K562 (cell line): Measurements from ENCODE around the gene HPN. TPM values are rescaled to one million over a fixed set of nuclear protein-coding genes. Genes with fewer than 3 reads are reported as not detected.

Source experiments
- ATAC-seq: fragments of 200-7000 bp; cut with Tn5 transposase; 3 replicates; pipeline ENCODE4 v1.9.1; 2020; ENCODE audit warnings: moderate library complexity
- BruUV-seq: library from RNA; stranded (reverse); fragments of 400-500 nt; replicated peaks from 2 replicates; lab custom pipeline; 2021; lab: Mats Ljungman, UMichigan
- CTCF ChIA-PET: fragments of 300-600 bp; formaldehyde crosslinking; extraction: SDS; loops from one replicate; lab custom pipeline; 2021; ENCODE audit warnings: low intra/inter-chr PET ratio; lab: Yijun Ruan, JAX
- POLR2A ChIA-PET: fragments of 300-600, 350-650 bp; sonication (Branson Sonifier 250); formaldehyde crosslinking; extraction: SDS; loops from one replicate; lab custom pipeline; 2021; ENCODE audit warnings: antibody characterized with exemption, inconsistent platforms; lab: Yijun Ruan, JAX
- DNase-seq, 4 experiments: peaks; one replicate each; pipeline versions ENCODE4 v3.0.0 to v3.0.0-alpha.2; 2011 to 2018; ENCODE audit warnings: low spot score in 3 of 4, mixed read lengths in 3 of 4; ENCODE audit errors: extremely low read depth in 1 of 4
- FAIRE-seq: peaks from 2 replicates; lab custom pipeline; 2011; peaks lifted over from hg19 to GRCh38; lab: Jason Lieb, UNC
- H2AFZ ChIP-seq: 2 replicates; pipeline ENCODE4 v1.6.0; 2011; ENCODE audit warnings: low read depth, low read length, control low read depth, inconsistent platforms
- H3K27ac ChIP-seq: fragments of 200-600 bp; 3 replicates; pipeline ENCODE4 v1.8.0; 2011; ENCODE audit warnings: low read depth, mild to moderate bottlenecking, control low read depth, inconsistent platforms, low read length, moderate library complexity, mixed read lengths; ENCODE audit errors: extremely low read depth
- H3K27me3 ChIP-seq, 2 experiments: fragments of 300-600 bp in 1 of 2; 2 replicates in 1 of 2; 3 replicates in 1 of 2; pipeline versions ENCODE4 v1.6.0 to v1.8.0; 2011; ENCODE audit warnings: inconsistent platforms in 2 of 2, low read length in 2 of 2, mild to moderate bottlenecking in 1 of 2, mixed read lengths in 1 of 2, moderate library complexity in 1 of 2; ENCODE audit not compliant: control insufficient read depth in 2 of 2, insufficient read depth in 2 of 2
- H3K36me3 ChIP-seq: fragments of 300-600 bp; 3 replicates; pipeline ENCODE4 v1.8.0; 2011; ENCODE audit warnings: mild to moderate bottlenecking, low read length, inconsistent platforms; ENCODE audit not compliant: control insufficient read depth, insufficient read depth
- H3K4me1 ChIP-seq, 2 experiments: fragments of 200-600 bp in 1 of 2; replicated peaks in 1 of 2; 2 replicates in 1 of 2; 3 replicates in 1 of 2; pipeline versions ENCODE4 v1.5.1 to v1.8.0; 2011; ENCODE audit warnings: inconsistent platforms in 2 of 2, low read length in 2 of 2, mild to moderate bottlenecking in 1 of 2, mixed read lengths in 1 of 2, moderate library complexity in 1 of 2; ENCODE audit not compliant: control insufficient read depth in 2 of 2, insufficient read depth in 2 of 2
- H3K4me2 ChIP-seq: 2 replicates; pipeline ENCODE4 v1.6.1; 2011; ENCODE audit warnings: low read length, control low read depth, inconsistent platforms, mixed read lengths; ENCODE audit not compliant: insufficient read depth
- H3K4me3 ChIP-seq: fragments of 200-600 bp; sonication (generic), shearing (Covaris generic); 2 replicates; pipeline ENCODE4 v1.5.1; 2016; ENCODE audit warnings: control low read depth, inconsistent platforms
- H3K79me2 ChIP-seq: fragments of 200-600 bp; 3 replicates; pipeline ENCODE4 v1.8.0; 2011; ENCODE audit warnings: low read length, inconsistent platforms; ENCODE audit not compliant: control insufficient read depth, insufficient read depth
- H3K9ac ChIP-seq, 2 experiments: 2 replicates each; pipeline versions ENCODE4 v1.6.0 to v1.6.1; 2011; ENCODE audit warnings: low read depth in 2 of 2, low read length in 2 of 2, control low read depth in 1 of 2, inconsistent platforms in 1 of 2, mild to moderate bottlenecking in 1 of 2, mixed read lengths in 1 of 2; ENCODE audit not compliant: insufficient read depth in 1 of 2
- H3K9me1 ChIP-seq: one replicate; pipeline ENCODE4 v1.6.0; 2011; ENCODE audit warnings: inconsistent platforms, mild to moderate bottlenecking, low read length, moderate library complexity; ENCODE audit not compliant: control insufficient read depth, insufficient read depth
- H3K9me3 ChIP-seq: replicated peaks from 2 replicates; pipeline ENCODE4 v1.5.1; 2011; ENCODE audit warnings: low read depth, low read length, inconsistent platforms; ENCODE audit not compliant: control insufficient read depth, insufficient read depth
- H4K20me1 ChIP-seq: replicated peaks from 2 replicates; pipeline ENCODE4 v1.6.1; 2011; ENCODE audit warnings: low read length, inconsistent platforms, mixed read lengths; ENCODE audit not compliant: control insufficient read depth, insufficient read depth
- ARID1B ChIP-seq: fragments of 450-650 bp; IDR thresholded peaks from 2 replicates; pipeline ENCODE4 v1.6.1; 2016; ENCODE audit warnings: antibody characterized with exemption, mild to moderate bottlenecking, inconsistent platforms
- ATF1 ChIP-seq, 2 experiments: fragments of 450-650 bp in 1 of 2; IDR thresholded peaks; 2 replicates each; pipeline ENCODE4 v1.6.1; 2016; ENCODE audit warnings: missing compliant biosample characterization in 1 of 2, missing genetic modification characterization in 1 of 2
- BRF1 ChIP-seq: IDR thresholded peaks from 3 replicates; pipeline ENCODE4 v1.6.1; 2011; ENCODE audit warnings: borderline replicate concordance, mild to moderate bottlenecking; ENCODE audit not compliant: insufficient read length; ENCODE audit errors: extremely low read depth
- CSDE1 ChIP-seq, 2 experiments: fragments of 450-650 bp; IDR thresholded peaks; 2 replicates each; pipeline ENCODE4 v1.6.1; 2016; ENCODE audit warnings: mild to moderate bottlenecking in 1 of 2
- HDAC2 ChIP-seq: fragments of 450-650 bp; IDR thresholded peaks from 2 replicates; pipeline ENCODE4 v1.6.1; 2016; ENCODE audit warnings: mild to moderate bottlenecking
- MTA2 ChIP-seq: fragments of 450-650 bp; IDR thresholded peaks from 2 replicates; pipeline ENCODE4 v1.6.1; 2016; ENCODE audit warnings: low read depth
- PCBP2 ChIP-seq: fragments of 200-400 bp; formaldehyde crosslinking; IDR thresholded peaks from 2 replicates; pipeline ENCODE4 v1.6.1; 2018; ENCODE audit warnings: low read length, low read depth, mild to moderate bottlenecking, moderate library complexity; ENCODE audit not compliant: poor library complexity, severe bottlenecking
- POLR3G ChIP-seq: IDR thresholded peaks from 2 replicates; pipeline ENCODE4 v1.6.1; 2011; ENCODE audit not compliant: insufficient read length, insufficient replicate concordance; ENCODE audit errors: extremely low read depth
- SMARCA4 ChIP-seq: fragments of 450-650 bp; IDR thresholded peaks from 2 replicates; pipeline ENCODE4 v1.6.1; 2016
- ZNF12 ChIP-seq: sonication (generic); formaldehyde crosslinking; IDR thresholded peaks from 2 replicates; pipeline ENCODE4 v1.4.0; 2020; ENCODE audit warnings: mild to moderate bottlenecking, missing genetic modification reagents
- ZNF174 ChIP-seq: fragments of 250-450 bp; sonication (Bioruptor Pico); IDR thresholded peaks from 2 replicates; pipeline ENCODE4 v1.4.0; 2020; ENCODE audit warnings: mild to moderate bottlenecking
- ZNF717 ChIP-seq: fragments of 250-450 bp; sonication (Bioruptor Pico); IDR thresholded peaks from 2 replicates; pipeline ENCODE4 v1.5.0; 2021
- WGBS: fragments of 100-300 bp; shearing (Covaris generic); methylation state at CpG from one replicate; pipeline ENCODE4 v1.1.6; 2016; ENCODE audit warnings: low coverage, mixed read lengths; ENCODE audit not compliant: insufficient coverage; ENCODE audit errors: missing lambda C conversion rate; 5-methylcytosine and 5-hydroxymethylcytosine counted together
- in situ Hi-C: fragments of 300-500 bp; cut with MboI; formaldehyde crosslinking; loops from 4 replicates; pipeline ENCODE4 v1.15.0; 2018; ENCODE audit warnings: inconsistent platforms, mixed read lengths
- intact Hi-C: fragments of 100-400 bp; cut with micrococcal nuclease; formaldehyde crosslinking; loops from 2 replicates; pipeline ENCODE4 v1.14.2; 2022
- polyA plus RNA-seq, 8 experiments: library from polyadenylated mRNA; depleted of rRNA in 4 of 8; stranded (reverse) in 5 of 8; unstranded in 3 of 8; fragments of >200 nt; fragmentation: Nextera tagmentation in 2 of 8; fragmentation: Illumina TruSeq in 1 of 8; extraction: Ambion mirVana in 2 of 8; extraction: Trizol in 1 of 8; gene quantifications; 2 replicates each; pipeline versions ENCODE4 v1.2.1 to v1.2.3, GENCODE V29; 2011 to 2014; ENCODE audit warnings: inconsistent platforms in 1 of 8, missing spikeins in 1 of 8
- total RNA-seq, 7 experiments: library from RNA; depleted of rRNA in 6 of 7; stranded (reverse); fragments of >200 nt in 6 of 7; fragmentation: Illumina TruSeq in 2 of 7; extraction: Trizol in 2 of 7; gene quantifications; 2 replicates each; pipeline versions ENCODE4 v1.2.1 to v1.2.3, GENCODE V29; 2011 to 2021; ENCODE audit warnings: low replicate concordance in 1 of 7

HPN gene
- total and polyA plus RNA-seq, 9 of the 15 experiments (the other 6 are each of a cell fraction or from before 2014, with no cell fraction given): 0.10 to 0.20 TPM; not detected in 7

GRCh38 chr19:35073516-35073915 lies 32.0 kb downstream of the HPN start:
- ChIA-PET CTCF (no interaction called here), POLR2A (no interaction called here)
- peaks cover 5% of the 10 kb centered on the region; the same call in 1 of the 2 replicates for H3K9me3 ChIP-seq
- no peak overlapping the region for H3K27ac ChIP-seq
- no peaks in the 10 kb centered on the region for H3K79me2 ChIP-seq
- H3K4me2 ChIP-seq: no peak overlapping the region
- no peak for ATAC-seq
- intact Hi-C loops (no loop called here), in situ Hi-C loops (no loop called here)
- WGBS: 26% methylated on average over 10 of the region's 10 CpGs
- no peaks in the 10 kb centered on the region for H4K20me1 ChIP-seq
- DNase-seq: no peak
- no peak overlapping the region for H2AFZ ChIP-seq
- H3K27me3 ChIP-seq: peaks cover 23 to 50% of the 10 kb centered on the region in 2 experiments; a peak in 4 of 5 replicates
- no peak for FAIRE-seq
- no peaks in the 10 kb centered on the region for H3K36me3 ChIP-seq
- no peak overlapping the region for H3K9ac ChIP-seq
- no peaks in the 10 kb centered on the region for H3K9me1 ChIP-seq
- TF ChIP-seq MTA2 (no peak), SMARCA4 (no peak), POLR3G (no peak), ZNF12 (CRISPR knock-in tag) (no peak), HDAC2 (no peak), ATF1 (CRISPR knock-in tag; IDR thresholded peaks at IDR 0.05) (no peak), ATF1 (tag; IDR thresholded peaks at IDR 0.05) (no peak), ZNF174 (CRISPR knock-in tag) (no peak), CSDE1 (IDR thresholded peaks at IDR 0.05) (no peak), BRF1 (no peak), ZNF717 (CRISPR knock-in tag) (no peak), ARID1B (no peak), PCBP2 (no peak)
- TF ChIP-seq, all 486 proteins: peak for 0
- Histone ChIP-seq H3K4me3 (no peak overlapping the region), H3K4me1 (peaks cover 1 to 27% of the 10 kb centered on the region in 2 experiments; a peak in 3 of 5 replicates)
- no TSS peak for BruUV-seq
